Thoracic aorta (tissue), 2 donors: Measurements from ENCODE around the gene HOXD10. TPM values are rescaled to one million over a fixed set of nuclear protein-coding genes. Genes with fewer than 3 reads are reported as not detected.

Source experiments
- ATAC-seq: fragments of 150-250 bp; one replicate; pipeline ENCODE4 v1.8.0; 2017; ENCODE audit warnings: low read depth; ENCODE audit not compliant: insufficient number of reproducible peaks, low FRiP score
- DNase-seq: peaks from one replicate; pipeline ENCODE4 v3.0.0-alpha.2; 2020; ENCODE audit warnings: low spot score
- H3K27ac ChIP-seq, 2 donors: fragments of 200-600 bp; sonication (generic); 1 replicate in 1 of 2; 2 replicates in 1 of 2; pipeline ENCODE4 v1.5.1; 2016; ENCODE audit warnings: mild to moderate bottlenecking in 2 of 2, moderate library complexity in 2 of 2
- H3K27me3 ChIP-seq: fragments of 200-600 bp; sonication (generic); replicated peaks from 2 replicates; pipeline ENCODE4 v1.6.0; 2016; ENCODE audit warnings: mild to moderate bottlenecking; ENCODE audit not compliant: insufficient read depth
- H3K36me3 ChIP-seq: fragments of 200-600 bp; sonication (generic); one replicate; pipeline ENCODE4 v1.5.1; 2016
- H3K4me1 ChIP-seq, 2 donors: fragments of 200-600 bp; sonication (generic); 1 replicate in 1 of 2; 2 replicates in 1 of 2; pipeline versions ENCODE4 v1.5.1 to v1.6.0; 2016; ENCODE audit warnings: low read depth in 2 of 2, mild to moderate bottlenecking in 1 of 2; ENCODE audit not compliant: control insufficient read depth in 1 of 2
- H3K4me3 ChIP-seq: fragments of 200-600 bp; sonication (generic); 2 replicates; pipeline ENCODE4 v1.5.1; 2016; ENCODE audit warnings: mild to moderate bottlenecking
- H3K9me3 ChIP-seq: fragments of 200-600 bp; sonication (generic); 2 replicates; pipeline ENCODE4 v1.5.1; 2016
- total RNA-seq, 2 donors: library from RNA; depleted of rRNA; stranded (reverse); fragments of >200 nt; gene quantifications; one replicate each; pipeline versions ENCODE4 v1.1.0 to v1.2.3, GENCODE V29; 2016
- TF ChIP-seq, protein P1 (sequence below): fragments of 200-600 bp; sonication (generic); IDR thresholded peaks from one replicate; pipeline ENCODE4 v1.5.1; 2019; ENCODE audit warnings: antibody characterized with exemption

HOXD10 gene
- total RNA-seq, 2 donors from 2014 or later = not detected

DNA sequence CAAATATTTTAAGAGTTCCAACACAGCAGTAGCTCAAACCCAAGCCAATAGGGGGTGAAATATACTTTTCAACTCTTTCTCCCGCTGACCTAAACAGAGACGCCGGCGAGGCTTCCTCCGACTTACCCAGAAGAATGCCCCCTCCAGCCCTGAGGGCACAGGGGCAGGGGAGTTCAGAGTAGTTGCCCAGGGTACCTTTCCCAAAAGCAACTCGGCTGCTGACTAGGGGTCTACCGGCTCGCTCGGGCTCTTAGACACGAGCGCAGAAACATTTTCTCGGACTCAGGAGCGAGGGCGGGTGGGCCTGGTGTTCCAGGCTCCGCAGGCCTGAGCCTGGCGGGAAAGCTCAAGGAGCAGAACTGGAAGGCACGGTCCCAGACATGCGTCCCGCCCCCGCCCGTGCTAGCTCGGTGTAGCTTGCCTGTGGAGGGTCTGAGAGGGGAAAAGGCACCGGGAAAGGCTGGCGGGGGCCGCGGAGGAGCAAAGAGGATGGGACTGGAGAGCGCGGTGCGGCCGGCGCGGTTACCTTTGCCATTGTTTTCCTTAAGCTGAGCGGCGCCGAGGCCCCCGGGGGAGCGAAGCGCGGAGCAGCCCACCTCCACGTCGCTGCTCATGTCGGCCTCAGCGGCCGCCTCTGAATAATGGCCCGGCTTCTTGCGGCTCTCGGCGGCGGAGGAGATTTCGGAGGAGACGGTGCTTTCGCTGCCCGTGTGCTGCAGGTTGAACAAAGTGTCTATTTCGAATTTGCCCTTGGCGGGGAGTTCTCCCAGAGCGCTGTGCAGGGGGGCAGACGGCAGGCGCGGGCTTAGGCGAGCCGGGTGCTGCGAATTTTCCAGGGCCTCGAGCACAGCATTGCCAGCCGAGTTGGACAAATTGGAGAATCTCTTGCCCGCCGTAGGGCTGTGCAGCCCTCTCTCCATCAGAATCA, 33.5 kb upstream of the HOXD10 start:
- no peak overlapping the region for H3K27ac ChIP-seq
- DNase-seq (no peak), ATAC-seq (no peak)
- no peaks in the 10 kb centered on the region for H3K36me3 ChIP-seq
- peaks cover 4 to 23% of the 10 kb centered on the region in 2 donors for H3K4me1 ChIP-seq
- H3K4me3 ChIP-seq = no peak overlapping the region
- H3K9me3 ChIP-seq = no peaks in the 10 kb centered on the region
- TF ChIP-seq, protein P1, sequence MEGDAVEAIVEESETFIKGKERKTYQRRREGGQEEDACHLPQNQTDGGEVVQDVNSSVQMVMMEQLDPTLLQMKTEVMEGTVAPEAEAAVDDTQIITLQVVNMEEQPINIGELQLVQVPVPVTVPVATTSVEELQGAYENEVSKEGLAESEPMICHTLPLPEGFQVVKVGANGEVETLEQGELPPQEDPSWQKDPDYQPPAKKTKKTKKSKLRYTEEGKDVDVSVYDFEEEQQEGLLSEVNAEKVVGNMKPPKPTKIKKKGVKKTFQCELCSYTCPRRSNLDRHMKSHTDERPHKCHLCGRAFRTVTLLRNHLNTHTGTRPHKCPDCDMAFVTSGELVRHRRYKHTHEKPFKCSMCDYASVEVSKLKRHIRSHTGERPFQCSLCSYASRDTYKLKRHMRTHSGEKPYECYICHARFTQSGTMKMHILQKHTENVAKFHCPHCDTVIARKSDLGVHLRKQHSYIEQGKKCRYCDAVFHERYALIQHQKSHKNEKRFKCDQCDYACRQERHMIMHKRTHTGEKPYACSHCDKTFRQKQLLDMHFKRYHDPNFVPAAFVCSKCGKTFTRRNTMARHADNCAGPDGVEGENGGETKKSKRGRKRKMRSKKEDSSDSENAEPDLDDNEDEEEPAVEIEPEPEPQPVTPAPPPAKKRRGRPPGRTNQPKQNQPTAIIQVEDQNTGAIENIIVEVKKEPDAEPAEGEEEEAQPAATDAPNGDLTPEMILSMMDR = no peak
- peaks cover 74% of the 10 kb centered on the region for H3K27me3 ChIP-seq

DNA sequence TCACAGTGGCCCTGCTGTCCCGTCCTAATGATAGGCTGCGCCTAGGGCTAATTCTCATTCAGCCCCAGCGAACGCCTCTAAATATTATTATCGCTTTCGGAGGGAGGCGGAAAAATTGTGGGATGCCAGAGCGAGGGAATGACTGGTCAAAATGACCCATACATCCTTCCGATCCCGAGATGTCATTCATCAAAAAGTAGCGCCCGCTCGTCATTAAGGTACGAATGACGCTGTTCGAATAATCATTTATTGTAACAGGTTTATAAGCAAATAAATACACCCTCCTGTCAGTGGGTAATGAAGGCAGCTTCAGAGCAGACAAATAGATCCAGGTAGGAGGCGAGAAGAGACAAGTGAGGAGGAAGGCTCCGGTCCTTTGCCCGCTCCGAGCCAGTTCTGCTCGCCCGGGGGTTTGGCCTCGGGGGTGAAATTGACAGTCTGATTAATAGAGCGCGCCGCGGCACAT, 32.7 kb upstream of the HOXD10 start, which contains the start of gene EVX2:
TSS of gene EVX2 (minus strand) at position 167 of the 466 bp plus-strand sequence. CDS start 186 bp downstream, outside the sequence.
- peaks cover 4 to 26% of the 10 kb centered on the region in 2 donors for H3K4me1 ChIP-seq
- H3K4me3 ChIP-seq = no peak within 1 kb of the TSS
- no peaks in the 10 kb centered on the region for H3K9me3 ChIP-seq
- DNase-seq (no peak), ATAC-seq (no peak)
- no peak within 1 kb of the TSS for H3K27ac ChIP-seq
- H3K36me3 ChIP-seq = no peaks in the 10 kb centered on the region
- TF ChIP-seq, protein P1 = no peak
- peaks cover 67% of the 10 kb centered on the region for H3K27me3 ChIP-seq

DNA sequence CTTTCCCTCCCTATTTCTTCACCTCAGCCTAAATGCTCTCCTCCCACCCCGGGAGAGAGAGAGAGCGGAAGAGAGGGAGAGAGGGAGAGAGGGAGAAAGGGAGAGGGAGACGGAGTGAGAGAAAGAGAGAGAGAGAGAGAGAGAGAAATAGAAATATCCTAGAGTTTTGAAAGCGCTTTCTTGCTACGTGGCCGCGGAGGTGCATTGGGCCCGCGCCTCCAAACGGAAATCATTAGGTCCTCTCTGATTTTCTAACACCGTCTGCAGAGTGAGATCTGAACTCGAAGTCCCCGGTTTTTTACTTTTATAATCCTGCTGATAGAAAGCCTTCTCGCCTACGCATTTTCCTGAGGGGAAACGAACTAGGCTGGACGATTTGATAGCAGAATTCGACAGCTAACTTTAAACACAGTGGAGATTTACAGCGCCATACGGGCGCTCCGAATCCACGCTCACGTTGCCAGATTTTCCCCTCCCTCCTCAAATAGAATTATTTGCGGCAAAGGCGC, 31.9 kb upstream of the HOXD10 start:
- H3K9me3 ChIP-seq = no peaks in the 10 kb centered on the region
- H3K4me3 ChIP-seq = no peak overlapping the region
- ATAC-seq (no peak), DNase-seq (no peak)
- no peaks in the 10 kb centered on the region for H3K36me3 ChIP-seq
- no peak overlapping the region for H3K27ac ChIP-seq
- TF ChIP-seq, protein P1 = no peak
- H3K27me3 ChIP-seq = peaks cover 64% of the 10 kb centered on the region
- peaks cover 4 to 19% of the 10 kb centered on the region in 2 donors for H3K4me1 ChIP-seq

- Histone ChIP-seq H3K9me3 (no peaks in the 10 kb centered on the region), H3K27me3 (peaks cover 67% of the 10 kb centered on the region), H3K36me3 (no peaks in the 10 kb centered on the region), H3K4me3 (no peak overlapping the region), H3K4me1 (peaks cover 4 to 14% of the 10 kb centered on the region in 2 donors), H3K27ac (no peak overlapping the region)
- DNase-seq (no peak), ATAC-seq (no peak)
- TF ChIP-seq, protein P1 = no peak
These were observed 31.3 kb upstream of the HOXD10 start for GRCh38 chr2:176085120-176085788.
